Panc1 (cell line): ENCODE results near the gene TPSG1.

Source experiments
- CTCF ChIP-seq: fragments of 450-650 bp; IDR thresholded peaks from 2 replicates; pipeline ENCODE4 v1.5.1; 2017; ENCODE audit warnings: mild to moderate bottlenecking
- POLR2AphosphoS5 ChIP-seq: IDR thresholded peaks from 2 replicates; pipeline ENCODE4 v1.6.1; 2012; ENCODE audit warnings: mild to moderate bottlenecking, low read depth, low read length, moderate library complexity
- TCF7L2 ChIP-seq: IDR thresholded peaks from 2 replicates; pipeline ENCODE4 v1.6.1; 2011; ENCODE audit warnings: mild to moderate bottlenecking, low read depth, low read length, inconsistent platforms

- no peak for TF ChIP-seq CTCF
- TF ChIP-seq TCF7L2 = no peak
- TF ChIP-seq POLR2AphosphoS5 = no peak
Measured at GRCh38 chr16:1196494-1196893, 28.6 kb downstream of the TPSG1 start.
